ENCODE measurements around the gene HSPA9.

HSPA9 gene

DNA sequence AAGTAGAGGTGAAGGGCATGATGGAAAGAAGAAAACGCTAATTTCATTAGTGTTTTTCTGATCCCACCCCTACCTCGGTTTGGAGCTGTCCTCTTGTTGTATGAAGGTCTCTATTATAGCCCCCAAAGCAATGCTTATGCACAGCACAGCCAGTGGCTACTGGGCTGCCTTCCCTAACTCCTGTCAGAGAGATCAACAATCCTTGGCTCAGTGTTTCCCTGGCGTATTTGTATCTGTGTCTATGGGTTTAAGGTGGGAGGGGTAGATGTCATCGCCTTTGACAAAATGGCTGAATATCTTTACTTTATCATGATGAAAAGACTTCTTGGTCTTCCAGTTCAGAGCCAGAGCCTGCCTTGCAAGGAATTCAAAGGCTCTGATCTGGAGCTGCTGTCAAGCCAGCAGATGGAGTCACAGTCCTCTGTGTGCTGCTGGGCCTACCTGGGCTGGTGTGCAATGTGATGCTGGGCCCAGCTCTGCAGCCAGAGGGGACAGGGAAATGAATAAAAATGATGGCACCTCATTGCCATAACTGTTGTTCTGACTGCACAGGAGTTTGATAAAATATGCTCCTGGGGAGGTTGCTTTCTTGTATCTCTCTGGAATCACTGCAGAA, 20.1 kb upstream of the HSPA9 start:
- DNase-seq: peak; percentile 11

DNA sequence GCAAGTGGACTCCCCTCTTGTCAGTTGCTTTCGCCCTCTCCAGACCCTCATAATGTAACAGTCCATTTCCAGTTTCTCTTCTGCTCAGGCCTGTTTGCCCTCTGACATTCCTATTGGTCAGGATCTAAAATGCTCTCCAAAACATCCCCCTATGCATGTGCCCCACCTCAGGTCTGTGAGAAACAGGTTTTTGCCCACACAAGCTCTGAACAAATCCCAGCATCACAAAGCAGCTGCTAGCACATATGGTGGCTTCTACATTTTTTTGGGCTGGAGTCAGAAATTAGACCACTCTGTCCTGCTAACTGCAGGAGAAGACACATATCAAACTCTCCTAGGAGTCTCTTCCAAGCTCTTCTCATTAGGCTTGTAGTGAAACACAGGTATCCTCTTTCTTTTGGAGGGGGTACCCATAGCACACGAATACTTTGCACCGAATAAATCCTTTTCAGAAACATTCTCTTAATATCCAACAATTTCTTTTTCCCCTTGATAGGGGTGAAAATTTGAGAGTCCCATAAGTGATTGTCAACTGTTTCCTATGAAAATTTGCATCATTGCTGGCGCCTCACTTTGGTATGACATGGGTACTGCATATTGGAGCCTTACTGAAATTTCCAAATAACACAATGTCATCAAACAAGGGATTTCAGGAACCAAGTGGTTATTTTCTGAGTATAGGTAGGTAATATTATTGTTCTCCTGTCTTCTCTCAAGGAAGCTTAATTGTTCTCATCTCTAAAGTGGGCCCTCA, 19.3 kb upstream of the HSPA9 start:
- DNase-seq: no peak

DNA sequence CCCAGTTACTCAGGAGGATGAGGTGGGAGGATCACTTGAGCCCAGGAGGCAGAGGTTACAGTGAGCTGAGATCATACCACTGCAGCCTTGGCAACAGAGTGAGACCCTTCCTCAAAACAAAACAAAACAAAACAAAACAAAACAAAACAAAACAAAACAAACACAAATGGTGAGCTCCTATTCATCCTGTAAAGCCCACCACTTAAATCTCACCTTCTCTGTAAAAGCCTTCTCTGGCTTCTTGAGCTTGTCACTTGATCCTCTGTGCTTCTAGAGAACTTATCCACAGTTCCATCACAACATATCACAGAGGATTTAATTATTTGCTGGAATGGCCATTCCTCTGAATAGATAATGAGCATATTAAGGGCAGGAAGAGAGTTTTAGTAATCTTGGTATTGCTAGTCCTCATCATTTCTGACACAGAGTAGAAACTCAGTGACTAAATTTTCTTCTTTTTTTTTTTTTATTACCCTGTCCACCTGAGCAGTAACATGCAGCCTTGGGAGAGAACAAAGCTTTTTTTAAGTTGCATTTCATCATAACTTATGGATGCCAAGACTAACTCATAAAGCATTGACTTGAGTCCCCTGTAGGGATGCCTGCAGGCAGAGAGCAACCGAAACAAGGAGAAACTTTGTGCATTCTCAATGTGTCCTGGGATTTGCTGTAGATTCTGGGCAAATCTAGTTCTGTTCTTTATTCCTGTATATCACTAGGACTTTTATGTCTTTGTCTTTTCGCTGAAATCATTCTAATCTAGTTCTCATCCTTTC, 13.0 kb upstream of the HSPA9 start:
- no peak for DNase-seq

DNA sequence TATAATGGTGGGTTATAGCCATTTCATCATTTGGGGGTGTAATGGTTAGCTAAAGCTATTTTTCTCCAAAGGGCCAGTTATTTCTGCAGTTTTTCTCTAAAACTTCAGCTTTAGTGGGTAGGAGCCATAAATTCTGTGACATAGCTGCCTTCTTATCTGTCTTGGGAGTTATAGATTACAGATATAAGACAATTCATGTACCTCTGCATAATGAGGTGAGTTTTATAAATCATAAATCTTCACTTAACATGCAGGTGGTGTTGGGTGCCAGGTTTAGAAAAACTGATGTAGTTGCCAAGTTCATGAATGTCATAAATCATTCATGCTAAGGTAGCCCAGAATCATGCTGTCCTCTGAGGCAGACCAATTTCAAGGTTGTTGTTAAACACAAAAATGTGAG, 10.0 kb upstream of the HSPA9 start:
- DNase-seq: no peak

DNA sequence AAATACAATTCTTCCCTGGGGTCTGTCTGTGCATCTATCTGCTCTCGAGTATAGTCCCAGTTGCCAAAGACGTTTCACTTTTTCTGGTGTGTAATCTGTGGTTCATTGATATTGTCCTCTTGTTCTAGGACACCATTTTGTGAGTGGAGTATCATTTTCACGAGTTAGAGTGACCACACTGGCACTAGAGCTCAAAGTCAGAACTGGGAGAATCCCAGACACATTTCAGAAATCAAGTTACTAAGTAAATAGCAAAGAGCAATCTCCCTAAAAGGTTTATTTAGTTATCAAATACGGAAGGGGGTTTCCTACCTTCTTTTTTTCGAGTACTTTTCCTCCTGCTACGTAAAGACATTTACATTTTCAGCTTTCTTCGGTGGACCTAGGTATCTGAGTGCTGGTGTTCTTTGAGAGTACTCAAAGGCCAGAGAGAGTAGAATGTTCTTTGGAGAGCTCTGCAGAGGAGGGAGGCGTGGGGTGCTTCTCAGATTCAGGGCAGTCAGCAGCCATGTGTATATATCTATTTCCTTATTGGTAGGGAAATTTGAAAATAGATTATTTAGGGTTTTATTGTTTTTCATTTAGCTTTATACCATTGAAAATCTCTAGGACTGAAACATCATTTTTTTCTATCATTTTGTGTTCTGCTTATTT, 8.9 kb upstream of the HSPA9 start:
- DNase-seq: no peak

DNA sequence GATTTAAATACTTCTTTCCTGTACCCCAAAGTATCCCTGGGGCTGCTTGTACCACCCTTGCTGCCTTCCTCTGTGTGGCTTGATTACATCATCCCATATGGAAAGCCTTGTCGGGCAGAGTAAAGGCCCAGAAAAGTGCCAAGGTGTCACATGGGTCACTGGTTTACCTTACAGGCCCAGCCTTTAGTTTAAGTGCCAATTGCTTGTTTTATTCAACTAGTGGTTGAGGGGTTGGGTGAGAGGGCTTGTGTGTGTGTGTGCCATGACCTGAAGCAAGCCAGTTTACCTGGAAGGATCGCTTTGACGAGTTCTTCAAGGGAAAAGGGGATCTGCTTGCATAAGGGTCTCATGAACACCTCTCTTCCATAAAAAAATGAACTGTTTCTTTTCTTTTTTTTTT, 7.8 kb upstream of the HSPA9 start:
- DNase-seq: no peak

DNA sequence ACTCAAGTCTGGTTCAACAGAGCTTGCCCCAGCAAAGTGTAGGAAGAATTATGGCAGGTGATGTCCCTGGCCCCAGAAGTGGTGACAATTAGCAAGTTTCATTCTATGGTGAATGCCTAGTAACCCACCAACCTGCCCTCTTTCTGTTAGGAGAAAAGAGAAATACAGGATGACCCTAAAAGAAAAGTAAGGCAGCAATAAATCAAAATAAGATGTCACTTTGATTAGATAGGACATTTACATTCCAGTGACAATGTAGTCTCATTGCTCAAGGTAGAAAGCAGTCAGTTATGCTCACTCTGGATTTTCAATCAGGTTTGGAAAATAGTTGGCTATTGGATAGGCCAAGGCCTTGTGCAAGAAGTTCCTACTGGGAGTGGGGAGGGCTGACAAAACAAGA, 5.6 kb upstream of the HSPA9 start:
- no peak for DNase-seq

DNA sequence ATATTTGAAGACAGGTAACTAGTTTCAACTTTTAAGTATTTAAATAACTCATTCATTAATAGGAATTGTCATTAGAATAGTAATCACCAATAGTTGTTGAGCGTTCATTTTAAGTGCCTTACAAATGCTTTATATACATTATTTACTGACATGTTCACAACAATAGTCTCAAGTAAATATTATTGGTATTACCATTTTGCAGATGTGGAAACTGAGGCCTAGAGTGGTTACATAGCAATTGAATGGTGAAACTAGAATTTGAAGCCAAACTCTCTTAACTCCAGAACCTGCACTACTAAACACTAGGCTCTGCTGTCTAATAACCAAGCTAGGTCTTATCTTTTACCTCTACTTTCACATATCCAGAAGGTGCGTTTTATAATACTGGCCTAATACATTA, 4.8 kb upstream of the HSPA9 start:
- no peak for DNase-seq

DNA sequence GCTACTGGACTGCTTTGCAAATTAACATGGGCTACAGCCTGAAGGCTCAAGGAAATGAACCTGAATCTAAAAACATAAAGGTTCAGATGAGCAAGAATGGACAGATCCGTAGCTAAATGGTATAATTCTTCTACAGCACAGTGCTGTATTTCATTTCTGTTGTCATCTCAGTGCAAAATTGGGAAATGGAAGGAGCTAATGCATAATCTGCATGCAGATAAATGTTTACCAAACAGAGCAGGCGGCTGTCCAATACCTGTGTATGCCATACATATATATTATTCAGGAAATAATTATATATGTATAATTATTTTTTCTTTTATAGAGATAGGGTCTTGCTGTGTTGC, 4.3 kb upstream of the HSPA9 start:
- DNase-seq: no peak

DNA sequence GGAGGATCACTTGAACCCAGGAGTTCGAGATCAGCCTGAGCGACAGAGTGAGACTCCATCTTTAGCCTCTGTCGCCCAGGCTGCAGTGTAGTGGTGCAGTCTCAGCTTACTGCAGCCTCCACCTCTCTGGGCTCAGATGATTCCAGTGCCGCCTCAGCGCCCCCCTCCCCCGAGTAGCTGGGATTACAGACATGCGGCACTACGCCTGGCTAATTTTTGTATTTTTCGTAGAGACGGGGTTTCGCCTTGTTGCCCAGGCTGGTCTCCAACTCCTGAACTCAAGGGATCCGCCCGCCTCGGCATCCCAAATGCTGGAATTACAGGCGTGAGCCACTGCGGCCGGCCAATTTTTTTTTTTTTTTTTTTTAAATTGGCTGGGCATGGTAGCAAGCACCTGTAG, 2.3 kb upstream of the HSPA9 start:
- DNase-seq: no peak

DNA sequence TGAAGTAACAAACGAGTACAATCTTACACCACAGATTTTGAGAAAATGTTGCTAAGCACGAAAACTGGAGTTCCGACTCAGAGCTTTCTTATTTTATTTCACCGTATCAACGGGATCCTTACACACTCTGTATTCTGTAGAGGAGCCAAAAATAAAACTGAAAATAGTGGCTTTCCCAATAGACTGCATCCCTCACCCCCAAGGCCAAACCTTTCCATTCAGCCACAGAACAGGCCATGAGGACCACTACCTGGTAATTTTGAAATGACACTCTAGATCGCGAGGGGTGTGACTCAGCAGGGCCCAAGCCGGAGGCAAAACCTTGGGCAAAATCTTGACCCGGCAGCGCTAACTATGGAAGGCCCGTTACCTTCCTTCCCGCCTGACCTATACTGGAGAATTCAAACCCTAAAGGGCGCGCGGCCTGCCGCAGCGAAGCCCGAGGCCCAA, 432 bp downstream of the HSPA9 start:
- no peak for DNase-seq

DNA sequence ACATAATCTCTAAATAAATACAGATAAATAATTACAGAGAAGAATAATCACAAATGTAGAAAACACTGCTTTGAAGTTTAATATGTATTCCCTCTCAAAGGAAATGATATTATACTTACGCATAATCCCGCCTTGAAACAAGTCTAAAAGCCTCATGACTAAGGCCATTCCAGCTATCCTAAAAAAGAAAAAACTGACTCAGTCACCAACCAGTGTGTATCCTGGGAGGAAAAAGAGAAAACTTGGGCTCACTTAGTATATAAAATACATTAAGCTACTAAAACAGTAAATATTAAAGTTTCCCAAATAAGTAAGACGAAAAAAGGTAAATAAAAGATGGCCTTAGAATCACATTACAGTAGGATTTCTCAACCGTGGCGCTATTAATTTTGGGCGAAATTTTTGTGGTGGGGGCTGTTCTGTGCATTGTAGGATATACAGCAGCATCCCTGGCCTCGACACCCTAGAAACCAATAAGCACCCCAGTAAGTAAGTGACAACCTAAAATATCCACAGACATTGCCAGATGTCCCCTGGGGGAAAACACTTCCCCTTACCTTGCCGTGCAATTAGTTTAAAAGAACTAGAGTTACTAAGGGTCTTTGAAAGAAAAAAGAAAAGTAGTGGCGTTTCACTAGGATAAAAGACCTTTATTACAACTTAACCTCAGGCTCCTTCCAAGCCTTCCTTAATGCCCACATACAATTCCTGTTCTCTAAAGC, 1.1 kb downstream of the HSPA9 start:
- DNase-seq: no peak

DNA sequence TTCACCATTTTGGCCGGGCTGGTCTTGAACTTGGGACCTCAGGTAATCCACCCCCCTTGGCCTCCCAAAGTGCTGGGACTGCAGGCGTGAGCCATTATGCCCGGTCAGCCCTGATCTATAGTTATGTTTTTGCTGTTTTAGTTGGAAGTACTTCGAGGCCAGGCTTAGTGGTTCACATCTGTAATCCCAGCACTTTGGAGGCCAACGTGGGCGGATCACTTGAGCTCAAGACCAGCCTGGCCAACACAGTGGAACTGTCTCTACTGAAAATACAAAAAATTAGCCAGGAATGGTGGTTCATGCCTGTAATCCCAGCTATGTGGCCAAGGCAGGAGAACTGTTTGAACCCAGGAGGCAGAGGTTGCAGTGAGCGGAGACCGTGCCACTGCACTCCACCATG, 2.0 kb downstream of the HSPA9 start:
- no peak for DNase-seq

DNA sequence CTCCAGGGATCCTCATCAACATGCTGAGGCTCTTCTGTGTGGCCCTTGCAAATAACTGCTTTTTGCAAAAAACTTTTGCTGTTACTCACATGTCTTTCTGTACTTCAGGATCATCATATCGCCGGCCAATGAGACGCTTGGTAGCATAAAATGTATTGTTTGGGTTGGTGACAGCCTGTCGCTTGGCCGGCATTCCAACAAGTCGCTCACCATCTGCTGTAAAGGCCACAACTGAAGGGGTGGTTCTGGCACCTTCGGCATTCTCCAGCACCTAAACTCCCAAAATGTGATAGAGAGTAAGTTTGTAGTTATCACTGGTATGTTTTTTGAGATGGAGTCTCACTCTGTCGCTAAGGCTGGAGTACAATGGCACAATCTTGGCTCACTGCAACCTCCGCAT, 4.3 kb downstream of the HSPA9 start:
- no peak for DNase-seq

DNA sequence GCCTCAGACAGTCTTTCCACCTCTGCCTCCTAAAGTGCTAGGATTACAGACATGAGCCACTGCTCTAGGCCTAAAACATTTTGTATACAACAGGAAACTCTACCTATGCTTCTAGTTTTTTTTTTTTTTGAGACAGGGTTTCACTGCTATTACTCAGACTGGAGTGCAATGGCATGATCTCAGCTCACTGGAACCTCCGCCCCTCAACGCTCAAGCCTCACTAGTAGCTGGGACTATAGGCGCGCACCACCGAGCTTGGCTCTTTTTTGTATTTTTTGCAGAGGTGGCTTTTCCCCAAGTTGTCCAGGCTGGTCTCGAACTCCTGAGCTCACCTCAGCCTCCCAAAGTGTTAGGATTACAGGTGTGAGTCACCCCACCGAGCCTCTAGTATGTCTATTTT, 5.4 kb downstream of the HSPA9 start:
- no peak for DNase-seq

DNA sequence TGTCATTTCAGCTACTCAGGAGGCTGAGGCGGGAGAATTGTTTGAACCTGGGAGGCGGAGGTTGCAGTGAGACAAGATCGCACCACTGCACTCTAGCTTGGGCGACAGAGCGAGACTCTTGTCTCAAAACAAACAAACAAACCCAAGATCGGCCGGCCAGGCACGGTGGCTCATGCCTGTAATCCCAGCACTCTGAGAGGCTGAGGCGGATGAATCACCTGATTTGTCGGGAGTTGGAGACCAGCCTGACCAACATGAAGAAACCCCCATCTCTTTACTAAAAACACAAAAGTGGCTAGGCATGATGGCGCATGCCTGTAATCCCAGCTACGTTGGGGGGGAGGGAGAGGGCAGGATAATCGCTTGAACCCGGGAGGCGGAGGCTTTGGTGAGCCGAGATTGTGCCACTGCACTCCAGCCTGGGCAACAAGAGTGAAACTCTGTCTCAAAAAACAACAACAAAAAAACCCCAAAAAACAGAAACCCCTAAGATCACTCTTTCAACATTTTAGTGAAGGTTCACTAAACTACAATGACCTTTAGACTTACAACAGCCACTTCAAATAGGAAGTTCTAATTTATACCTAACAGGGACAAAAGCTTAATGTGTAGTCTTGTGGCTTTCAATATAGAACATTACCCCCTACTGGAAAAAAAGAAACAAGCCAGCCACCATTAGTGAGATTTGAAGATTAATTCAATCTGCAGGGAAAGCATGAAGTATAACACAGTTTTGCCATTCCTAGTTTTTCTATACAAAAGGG, 7.0 kb downstream of the HSPA9 start:
- DNase-seq: no peak

DNA sequence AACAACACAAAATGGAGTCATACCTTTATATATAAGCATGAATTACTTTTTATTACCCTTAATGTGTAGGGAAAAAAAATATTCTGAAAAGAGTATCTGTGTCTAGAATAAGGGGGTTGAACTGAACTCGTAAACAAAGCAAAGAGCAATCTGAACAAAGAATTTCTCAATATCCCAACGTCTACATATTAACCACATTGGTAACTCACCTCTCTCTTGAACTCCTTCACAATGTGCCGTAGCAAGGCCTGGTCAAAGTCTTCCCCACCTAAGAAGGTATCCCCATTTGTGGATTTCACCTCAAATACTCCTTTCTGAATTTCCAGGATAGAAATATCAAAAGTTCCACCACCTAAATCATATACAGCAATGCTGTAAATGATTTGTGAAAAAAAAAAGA, 8.4 kb downstream of the HSPA9 start:
- no peak for DNase-seq

DNA sequence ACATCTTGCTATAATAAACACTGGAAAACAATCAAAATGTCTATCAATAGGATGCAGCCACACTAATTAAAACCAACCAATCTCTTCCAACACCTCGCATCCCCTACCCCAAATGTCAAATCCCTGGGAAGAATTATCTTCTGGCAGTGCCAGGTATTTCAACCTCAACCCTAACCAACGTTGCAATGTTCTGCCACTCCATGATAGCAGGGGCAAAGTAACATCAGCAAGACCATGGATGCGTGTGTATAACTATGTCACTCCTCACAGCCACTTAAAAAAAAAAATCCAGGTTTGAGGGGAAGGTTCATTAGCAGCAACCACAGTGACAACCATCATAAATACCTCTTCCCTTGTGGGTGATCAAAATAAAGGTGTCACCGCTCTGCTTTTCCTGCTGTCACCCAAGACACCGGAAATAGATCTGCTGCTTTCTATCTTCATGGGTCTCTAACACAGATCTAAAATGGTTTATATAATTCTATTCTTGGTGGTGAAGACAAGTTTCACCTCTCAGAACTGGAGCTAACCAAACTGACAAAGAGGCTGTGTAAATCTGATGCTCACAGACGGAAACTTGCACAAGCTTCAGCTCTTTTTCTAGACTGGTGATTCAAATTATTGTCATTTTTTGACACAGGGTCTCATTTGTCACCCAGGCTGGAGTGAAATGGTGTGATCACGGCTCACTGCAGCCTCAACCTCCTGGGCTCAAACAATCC, 9.9 kb downstream of the HSPA9 start:
- no peak for DNase-seq

DNA sequence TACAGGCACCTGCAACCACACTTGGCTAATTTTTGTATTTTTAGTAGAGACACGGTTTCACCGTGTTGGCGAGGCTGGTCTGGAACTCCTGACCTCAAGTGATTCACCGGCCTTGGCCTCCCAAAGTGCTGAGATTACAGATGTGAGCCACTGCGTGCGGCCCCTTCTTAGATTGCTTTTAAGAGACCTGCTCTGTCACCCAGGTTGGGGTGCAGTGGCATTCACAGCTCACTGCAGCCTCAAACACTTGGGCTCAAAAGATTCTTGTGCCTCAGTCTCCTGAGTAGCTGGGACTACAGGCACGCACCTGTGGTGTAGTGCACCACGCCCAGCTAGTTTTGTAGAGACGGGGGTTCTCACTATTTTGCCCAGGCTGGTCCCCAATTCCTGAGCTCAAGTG, 11.0 kb downstream of the HSPA9 start:
- no peak for DNase-seq

DNA sequence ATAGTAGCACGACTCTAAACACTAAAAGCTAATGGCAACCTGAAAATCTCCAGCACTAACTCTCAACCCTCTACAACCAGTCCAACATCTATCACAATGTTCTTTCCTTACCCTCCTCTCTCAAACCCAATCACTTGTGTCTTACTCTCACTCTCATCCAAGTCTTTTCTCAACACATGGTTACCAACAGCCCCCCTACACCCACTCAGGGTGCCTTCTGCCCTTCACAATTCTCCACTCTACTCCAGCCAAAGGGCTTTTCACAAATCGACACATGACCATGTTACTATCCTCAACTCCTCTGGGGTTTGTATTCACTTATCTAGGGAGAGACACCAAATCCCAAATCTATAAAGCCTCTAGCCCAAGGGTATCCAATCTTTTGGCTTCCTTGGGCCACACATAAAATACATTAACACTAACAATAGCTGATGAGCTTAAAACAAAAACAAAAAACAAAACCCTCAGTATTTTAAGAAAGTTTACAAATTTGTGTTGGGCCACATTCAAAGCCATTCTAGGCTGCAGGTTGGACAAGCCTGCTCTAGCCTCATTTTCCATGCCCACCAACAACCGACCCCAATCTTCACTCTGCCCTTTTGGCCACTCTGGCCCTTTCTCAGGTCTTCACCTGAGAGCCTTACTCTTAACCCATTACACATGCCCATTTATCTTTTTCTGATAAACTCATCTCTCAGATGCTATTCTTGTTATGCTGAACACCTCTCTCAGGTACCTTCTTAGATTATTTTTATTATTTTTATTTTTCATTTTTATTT, 11.7 kb downstream of the HSPA9 start:
- no peak for DNase-seq

DNA sequence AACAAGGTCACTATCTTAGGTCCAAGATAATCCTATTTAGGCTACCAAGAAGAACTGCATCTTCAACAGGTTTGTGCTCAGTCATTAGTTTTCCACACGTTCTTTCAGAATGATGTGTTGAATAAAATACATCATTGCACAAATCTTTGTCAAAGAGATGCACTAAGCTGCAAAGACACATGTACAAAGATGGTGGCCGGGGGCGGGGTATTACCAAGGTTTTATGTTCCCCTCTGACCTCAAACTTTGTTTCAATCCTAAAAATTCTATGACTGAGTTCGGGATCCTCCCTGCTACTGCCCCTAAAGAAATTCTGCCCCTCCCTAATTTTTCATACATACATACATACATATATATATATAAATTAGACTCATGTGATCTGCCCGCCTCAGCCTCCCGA, 14.2 kb downstream of the HSPA9 start:
- no peak for DNase-seq

Data from midbrain (tissue), 1 donor.